ENCODE data around the gene MARCHF10.

Gene MARCHF10

DNA sequence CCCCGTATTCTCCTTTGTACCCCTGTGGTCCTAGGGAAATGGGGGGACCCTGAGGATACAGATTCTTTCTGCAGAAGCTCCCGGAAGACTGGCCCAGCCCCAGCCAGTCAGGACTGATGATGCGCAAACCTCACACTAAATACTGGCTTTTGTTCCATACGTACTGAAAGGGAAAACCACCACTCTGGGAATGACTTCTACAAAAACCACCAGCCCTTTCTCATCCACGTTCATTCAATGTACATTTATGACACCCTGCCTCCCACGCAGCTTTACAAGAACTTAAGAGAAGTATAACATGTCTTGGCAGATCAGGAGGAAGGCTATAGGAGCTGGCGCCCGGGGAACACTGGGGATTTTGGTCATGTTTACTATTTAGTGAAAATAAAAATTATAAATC, 70.6 kb downstream of the MARCHF10 start:
- peaks cover 6% of the 10 kb centered on the region for H3K4me1 ChIP-seq (ENCODE audit: low read length)
- no peaks in the 10 kb centered on the region for H3K79me2 ChIP-seq (ENCODE audit: low read length)
- no peaks in the 10 kb centered on the region for H4K20me1 ChIP-seq (ENCODE audit: insufficient read depth, low read length)
- no peak overlapping the region for H3K27ac ChIP-seq (ENCODE audit: low read length)
- H3K27me3 ChIP-seq (ENCODE audit: low read depth, low read length): no peaks in the 10 kb centered on the region
- no peaks in the 10 kb centered on the region for H3K36me3 ChIP-seq (replicated peaks; ENCODE audit: low read depth, low read length)
- no peak overlapping the region for H3K4me2 ChIP-seq (ENCODE audit: low read length)
- no peaks in the 10 kb centered on the region for H3K9me3 ChIP-seq (ENCODE audit: insufficient read depth, low read length)
- no peak overlapping the region for H2AFZ ChIP-seq (ENCODE audit: low read depth, low read length)
- no peak for TF ChIP-seq EZH2phosphoT487 (IDR thresholded peaks at IDR 0.05; ENCODE audit: low read depth)
- H3K4me3 ChIP-seq (ENCODE audit: low read length): no peak overlapping the region
- H3K9ac ChIP-seq (ENCODE audit: low read length): no peak overlapping the region

DNA sequence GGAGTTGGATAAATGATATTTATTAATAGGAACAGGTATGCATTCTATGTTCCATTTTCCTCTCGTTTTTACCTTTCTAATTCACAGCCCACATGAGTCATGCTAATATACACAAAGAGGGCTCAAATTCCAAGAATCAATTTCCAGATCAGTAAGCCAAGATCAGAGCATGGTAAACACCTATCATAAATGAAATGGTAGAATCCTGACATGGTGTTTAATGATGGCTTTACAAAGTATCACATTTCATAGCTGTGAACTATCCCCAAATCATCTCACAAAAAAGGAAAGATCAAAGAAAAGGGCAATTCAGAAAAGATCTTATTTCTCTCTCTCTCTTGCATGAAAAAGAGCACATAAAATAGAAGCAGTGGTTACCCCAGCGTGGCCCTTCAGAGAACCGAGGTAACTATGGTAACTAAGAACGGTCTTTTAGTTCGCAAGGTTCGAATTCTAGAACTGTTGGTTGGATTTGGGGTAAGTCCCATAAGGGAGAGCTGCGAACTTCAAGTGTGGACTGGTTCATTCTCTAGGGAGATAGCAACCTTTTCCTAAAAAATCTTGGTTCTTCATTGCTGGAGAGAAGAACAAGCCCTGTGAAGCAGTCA, 73.0 kb downstream of the MARCHF10 start:
- Histone ChIP-seq H3K36me3 (replicated peaks; ENCODE audit: low read depth, low read length) (no peaks in the 10 kb centered on the region), H3K9me3 (ENCODE audit: insufficient read depth, low read length) (no peaks in the 10 kb centered on the region), H3K27me3 (ENCODE audit: low read depth, low read length) (no peaks in the 10 kb centered on the region), H3K4me3 (ENCODE audit: low read length) (no peak overlapping the region), H3K79me2 (ENCODE audit: low read length) (no peaks in the 10 kb centered on the region), H4K20me1 (ENCODE audit: insufficient read depth, low read length) (no peaks in the 10 kb centered on the region), H2AFZ (ENCODE audit: low read depth, low read length) (no peak overlapping the region), H3K9ac (ENCODE audit: low read length) (no peak overlapping the region), H3K4me1 (ENCODE audit: low read length) (no peaks in the 10 kb centered on the region), H3K27ac (ENCODE audit: low read length) (no peak overlapping the region), H3K4me2 (ENCODE audit: low read length) (no peak overlapping the region)
- TF ChIP-seq, protein P1, sequence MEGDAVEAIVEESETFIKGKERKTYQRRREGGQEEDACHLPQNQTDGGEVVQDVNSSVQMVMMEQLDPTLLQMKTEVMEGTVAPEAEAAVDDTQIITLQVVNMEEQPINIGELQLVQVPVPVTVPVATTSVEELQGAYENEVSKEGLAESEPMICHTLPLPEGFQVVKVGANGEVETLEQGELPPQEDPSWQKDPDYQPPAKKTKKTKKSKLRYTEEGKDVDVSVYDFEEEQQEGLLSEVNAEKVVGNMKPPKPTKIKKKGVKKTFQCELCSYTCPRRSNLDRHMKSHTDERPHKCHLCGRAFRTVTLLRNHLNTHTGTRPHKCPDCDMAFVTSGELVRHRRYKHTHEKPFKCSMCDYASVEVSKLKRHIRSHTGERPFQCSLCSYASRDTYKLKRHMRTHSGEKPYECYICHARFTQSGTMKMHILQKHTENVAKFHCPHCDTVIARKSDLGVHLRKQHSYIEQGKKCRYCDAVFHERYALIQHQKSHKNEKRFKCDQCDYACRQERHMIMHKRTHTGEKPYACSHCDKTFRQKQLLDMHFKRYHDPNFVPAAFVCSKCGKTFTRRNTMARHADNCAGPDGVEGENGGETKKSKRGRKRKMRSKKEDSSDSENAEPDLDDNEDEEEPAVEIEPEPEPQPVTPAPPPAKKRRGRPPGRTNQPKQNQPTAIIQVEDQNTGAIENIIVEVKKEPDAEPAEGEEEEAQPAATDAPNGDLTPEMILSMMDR (IDR thresholded peaks at IDR 0.05; ENCODE audit: low read depth, low read length): no peak
- no peak for TF ChIP-seq EZH2phosphoT487 (IDR thresholded peaks at IDR 0.05; ENCODE audit: low read depth)

DNA sequence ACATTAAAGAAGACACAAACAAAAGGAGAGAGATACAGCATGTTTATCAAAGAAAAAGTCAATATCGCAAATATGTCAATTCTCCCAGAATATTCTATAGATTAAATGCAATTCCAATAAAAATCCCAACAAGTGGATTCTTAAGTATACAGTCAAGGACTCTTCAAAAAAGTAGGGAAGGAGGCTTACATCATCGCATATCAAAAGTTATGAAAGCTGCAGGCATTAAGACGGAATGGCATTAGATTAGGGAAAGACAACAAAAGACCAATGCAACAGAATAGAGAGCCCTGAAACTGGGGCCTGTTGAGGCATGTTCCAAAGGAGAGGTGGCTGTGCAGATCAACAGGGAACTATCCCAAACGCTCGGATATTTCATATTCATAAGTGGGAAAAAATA, 76.0 kb downstream of the MARCHF10 start:
- H3K36me3 ChIP-seq (replicated peaks; ENCODE audit: low read depth, low read length): peaks cover 4% of the 10 kb centered on the region
- no peaks in the 10 kb centered on the region for H3K27me3 ChIP-seq (ENCODE audit: low read depth, low read length)
- H2AFZ ChIP-seq (ENCODE audit: low read depth, low read length): no peak overlapping the region
- H3K27ac ChIP-seq (ENCODE audit: low read length): no peak overlapping the region
- no peak overlapping the region for H3K9ac ChIP-seq (ENCODE audit: low read length)
- no peak overlapping the region for H3K4me3 ChIP-seq (ENCODE audit: low read length)
- no peaks in the 10 kb centered on the region for H3K79me2 ChIP-seq (ENCODE audit: low read length)
- H4K20me1 ChIP-seq (ENCODE audit: insufficient read depth, low read length): no peaks in the 10 kb centered on the region
- peaks cover 9% of the 10 kb centered on the region for H3K4me1 ChIP-seq (ENCODE audit: low read length)
- TF ChIP-seq, protein P1 (IDR thresholded peaks at IDR 0.05; ENCODE audit: low read depth, low read length): no peak
- no peak for TF ChIP-seq EZH2phosphoT487 (IDR thresholded peaks at IDR 0.05; ENCODE audit: low read depth)
- no peak overlapping the region for H3K4me2 ChIP-seq (ENCODE audit: low read length)
- no peaks in the 10 kb centered on the region for H3K9me3 ChIP-seq (ENCODE audit: insufficient read depth, low read length)

DNA sequence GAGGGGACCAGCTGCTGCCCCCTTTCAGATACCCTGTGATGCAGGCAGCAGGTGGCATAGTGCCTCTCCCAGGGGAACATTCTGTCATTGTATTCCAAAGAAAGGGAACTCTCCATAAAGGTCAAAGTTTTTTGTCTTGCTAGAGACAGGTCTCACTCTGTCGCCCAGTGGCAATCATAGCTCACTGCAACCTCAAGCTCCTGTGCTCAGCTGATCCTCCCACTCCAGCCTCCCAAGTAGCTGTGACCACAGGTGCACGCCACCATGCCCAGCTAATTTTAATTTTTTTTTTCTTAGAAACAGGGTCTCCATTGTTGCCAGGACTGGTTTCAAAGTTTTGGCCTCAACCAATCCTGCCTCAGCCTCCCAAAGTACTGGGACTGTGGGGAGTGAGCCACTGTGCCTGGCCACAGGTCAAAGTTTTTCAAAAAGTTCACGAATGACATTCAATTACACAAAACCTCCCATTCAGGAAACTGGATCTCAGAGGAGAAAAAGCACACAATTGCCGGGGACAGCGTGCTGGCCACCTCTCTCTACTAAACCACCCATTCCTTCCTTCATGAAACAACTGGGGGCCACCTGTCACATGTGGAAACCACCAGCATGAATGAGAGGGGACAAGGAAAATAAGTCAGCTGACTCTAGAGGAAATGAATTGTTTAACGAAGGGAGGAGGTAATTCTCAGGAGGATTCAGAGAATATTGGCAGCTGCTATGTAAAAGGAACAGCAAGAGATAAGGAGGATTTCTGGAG, 80.0 kb downstream of the MARCHF10 start:
- Histone ChIP-seq H3K27ac (ENCODE audit: low read length) (no peak overlapping the region), H3K9ac (ENCODE audit: low read length) (no peak overlapping the region), H3K79me2 (ENCODE audit: low read length) (no peaks in the 10 kb centered on the region), H4K20me1 (ENCODE audit: insufficient read depth, low read length) (no peaks in the 10 kb centered on the region), H3K27me3 (ENCODE audit: low read depth, low read length) (no peaks in the 10 kb centered on the region), H2AFZ (ENCODE audit: low read depth, low read length) (no peak overlapping the region), H3K4me3 (ENCODE audit: low read length) (no peak overlapping the region), H3K36me3 (replicated peaks; ENCODE audit: low read depth, low read length) (peaks cover 4% of the 10 kb centered on the region), H3K4me2 (ENCODE audit: low read length) (peak overlapping the region; percentile 15; the same call in 1 of the 2 replicates), H3K4me1 (ENCODE audit: low read length) (peaks cover 39% of the 10 kb centered on the region), H3K9me3 (ENCODE audit: insufficient read depth, low read length) (no peaks in the 10 kb centered on the region)
- no peak for TF ChIP-seq EZH2phosphoT487 (IDR thresholded peaks at IDR 0.05; ENCODE audit: low read depth)
- TF ChIP-seq, protein P1 (IDR thresholded peaks at IDR 0.05; ENCODE audit: low read depth, low read length): 0 out of 2 replicates have a peak, but pooled peaks have one; percentile 17

Measured in OCI-LY3 (cell line).